DMS153 treated with DMSO at 0.1 percent for 48 hours (cell line): ENCODE measurements around the gene TAL1.

Experiments
- DNase-seq: peaks from one replicate; lab custom pipeline; 2025; ENCODE audit not compliant: unreplicated experiment; lab: John Stamatoyannopoulos, UW

Gene TAL1

GRCh38 chr1:47178020-47178419 is 54.0 kb downstream of the TAL1 start:
- DNase-seq = no peak

DNA sequence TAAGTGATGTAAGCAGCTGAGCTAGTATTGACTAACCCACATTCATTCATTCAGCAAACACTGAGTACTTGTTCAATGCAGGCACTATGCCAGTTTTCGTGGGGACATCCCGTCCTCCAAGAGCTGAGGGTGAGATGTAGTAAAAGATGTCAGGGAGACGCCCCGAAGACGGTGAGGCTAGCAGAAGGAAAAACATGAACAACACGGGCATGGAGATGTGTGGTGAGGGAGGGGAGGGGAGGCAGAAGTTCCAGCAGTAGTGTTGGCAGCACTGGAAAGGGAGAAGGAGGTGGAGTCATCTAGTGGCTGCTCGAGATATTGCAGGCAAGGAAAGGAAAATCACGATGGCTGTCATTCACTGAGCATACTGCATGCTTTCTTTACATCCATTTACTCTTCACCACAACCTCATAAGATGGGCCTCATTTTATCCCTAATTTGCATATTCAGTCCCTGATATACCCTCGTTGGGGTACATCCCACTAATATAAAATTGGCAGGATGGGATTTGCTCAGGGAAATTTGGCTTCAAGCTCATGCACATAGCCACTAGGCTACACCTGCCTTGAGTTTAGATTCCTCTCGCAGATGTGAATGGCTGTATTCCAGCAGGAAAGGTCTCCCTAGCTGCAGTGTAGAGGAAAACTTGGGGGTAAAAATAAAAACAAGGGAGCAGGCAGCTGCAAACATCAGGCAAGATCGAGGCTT is 56.6 kb downstream of the TAL1 start:
- DNase-seq = peak; percentile 60

GRCh38 chr1:47174656-47175020 is 57.4 kb downstream of the TAL1 start:
- no peak for DNase-seq

DNA sequence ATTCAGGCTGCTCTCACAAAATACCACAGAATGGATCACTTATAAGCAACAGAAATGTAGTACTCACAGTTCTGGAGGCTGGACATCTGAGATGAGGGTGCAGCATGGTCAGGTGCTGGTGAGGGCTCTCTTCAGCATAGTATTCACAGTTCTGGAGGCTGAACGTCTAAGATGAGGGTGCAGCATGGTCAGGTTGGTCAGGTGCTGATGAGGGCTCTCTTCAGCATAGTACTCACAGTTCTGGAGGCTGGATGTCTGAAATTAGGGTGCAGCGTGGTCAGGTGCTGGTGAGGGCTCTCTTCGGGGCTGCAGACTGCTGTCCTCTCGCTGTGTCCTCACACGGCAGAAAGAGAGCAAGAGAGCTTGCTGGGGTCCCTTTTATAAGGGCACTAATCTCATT is 59.2 kb downstream of the TAL1 start:
- no peak for DNase-seq
